ENCODE data around the gene PPT1. TPM values are rescaled to one million over a fixed set of nuclear protein-coding genes. Genes with fewer than 3 reads are reported as not detected.
A peak's percentile ranks its signal among the peaks of the same experiment; 100 is the strongest.

PPT1 gene
- polyA plus RNA-seq, 2 of the 4 experiments (the other 2 are of a cell fraction): 40.2 to 56.7 TPM

GRCh38 chr1:40039757-40040510 lies 57.1 kb downstream of the PPT1 start:
- FAIRE-seq: no peak
- DNase-seq (ENCODE audit: low read depth in 1 of 2, low spot score in 1 of 2): peak; percentile 60 to 88
- Histone ChIP-seq H3K27ac (peak overlapping the region; percentile 99 to 100), H3K9me3 (no peaks in the 10 kb centered on the region), H3K4me1 (peaks cover 26% of the 10 kb centered on the region), H3K4me3 (peak overlapping the region; percentile 99), H3K4me2 (peak overlapping the region; percentile 80)
- TF ChIP-seq POLR2A (IDR thresholded peaks at IDR 0.05; ENCODE audit: low read length) (peak; percentile 35), EHMT2 (IDR thresholded peaks at IDR 0.05; ENCODE audit: low read depth) (no peak), ELK1 (IDR thresholded peaks at IDR 0.05; ENCODE audit: low read depth, low read length) (0 out of 2 replicates have a peak, but pooled peaks have one; percentile 14), FOSB (CRISPR knock-in tag; IDR thresholded peaks at IDR 0.05) (0 out of 2 replicates have a peak, but pooled peaks have one; percentile 76), MAX (IDR thresholded peaks at IDR 0.05) (peak; percentile 78), PHF8 (IDR thresholded peaks at IDR 0.05; ENCODE audit: borderline replicate concordance, low read depth) (peak; percentile 79; the same call in 1 of the 2 replicates), TFCP2L1 (CRISPR knock-in tag; IDR thresholded peaks at IDR 0.05) (no peak), E2F6 (IDR thresholded peaks at IDR 0.05; ENCODE audit: borderline replicate concordance, low read depth) (peak; percentile 84), JUN (IDR thresholded peaks at IDR 0.05) (peak; percentile 45 to 60; a peak in 3 of 5 replicates), EHF (CRISPR knock-in tag; IDR thresholded peaks at IDR 0.05) (0 out of 2 replicates have a peak, but pooled peaks have one; percentile 23), MYC (IDR thresholded peaks at IDR 0.05; ENCODE audit: borderline replicate concordance, low read length) (0 out of 2 replicates have a peak, but pooled peaks have one; percentile 23), TP53 (CRISPR knock-in tag; IDR thresholded peaks at IDR 0.05) (peak; percentile 75; the same call in 1 of the 2 replicates), ZSCAN20 (CRISPR knock-in tag; IDR thresholded peaks at IDR 0.05) (no peak)
- TF ChIP-seq, protein P1, sequence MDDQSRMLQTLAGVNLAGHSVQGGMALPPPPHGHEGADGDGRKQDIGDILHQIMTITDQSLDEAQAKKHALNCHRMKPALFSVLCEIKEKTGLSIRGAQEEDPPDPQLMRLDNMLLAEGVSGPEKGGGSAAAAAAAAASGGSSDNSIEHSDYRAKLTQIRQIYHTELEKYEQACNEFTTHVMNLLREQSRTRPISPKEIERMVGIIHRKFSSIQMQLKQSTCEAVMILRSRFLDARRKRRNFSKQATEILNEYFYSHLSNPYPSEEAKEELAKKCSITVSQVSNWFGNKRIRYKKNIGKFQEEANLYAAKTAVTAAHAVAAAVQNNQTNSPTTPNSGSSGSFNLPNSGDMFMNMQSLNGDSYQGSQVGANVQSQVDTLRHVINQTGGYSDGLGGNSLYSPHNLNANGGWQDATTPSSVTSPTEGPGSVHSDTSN (IDR thresholded peaks at IDR 0.05): no peak
- TF ChIP-seq, protein P2, sequence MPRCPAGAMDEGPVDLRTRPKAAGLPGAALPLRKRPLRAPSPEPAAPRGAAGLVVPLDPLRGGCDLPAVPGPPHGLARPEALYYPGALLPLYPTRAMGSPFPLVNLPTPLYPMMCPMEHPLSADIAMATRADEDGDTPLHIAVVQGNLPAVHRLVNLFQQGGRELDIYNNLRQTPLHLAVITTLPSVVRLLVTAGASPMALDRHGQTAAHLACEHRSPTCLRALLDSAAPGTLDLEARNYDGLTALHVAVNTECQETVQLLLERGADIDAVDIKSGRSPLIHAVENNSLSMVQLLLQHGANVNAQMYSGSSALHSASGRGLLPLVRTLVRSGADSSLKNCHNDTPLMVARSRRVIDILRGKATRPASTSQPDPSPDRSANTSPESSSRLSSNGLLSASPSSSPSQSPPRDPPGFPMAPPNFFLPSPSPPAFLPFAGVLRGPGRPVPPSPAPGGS (IDR thresholded peaks at IDR 0.05): 0 out of 3 replicates have a peak, but pooled peaks have one; percentile 34
- CTCF ChIA-PET: interaction anchor here (0.6 to 2.7 kb wide), 4 partner anchors 70 to 357 kb away, joined by 3 to 14 read pairs (median 4); no protein-coding TSS in a partner anchor
- peak; percentile 87 to 88 for ATAC-seq
- 2% methylated on average over 22 of the region's 52 CpGs for WGBS (ENCODE audit: missing lambda C conversion rate)
- POLR2A ChIA-PET: interaction anchor here (0.6 to 1.9 kb wide), 4 partner anchors 22 to 138 kb away, joined by 3 to 7 read pairs (median 4); partner anchors contain the start of gene MYCL

DNA sequence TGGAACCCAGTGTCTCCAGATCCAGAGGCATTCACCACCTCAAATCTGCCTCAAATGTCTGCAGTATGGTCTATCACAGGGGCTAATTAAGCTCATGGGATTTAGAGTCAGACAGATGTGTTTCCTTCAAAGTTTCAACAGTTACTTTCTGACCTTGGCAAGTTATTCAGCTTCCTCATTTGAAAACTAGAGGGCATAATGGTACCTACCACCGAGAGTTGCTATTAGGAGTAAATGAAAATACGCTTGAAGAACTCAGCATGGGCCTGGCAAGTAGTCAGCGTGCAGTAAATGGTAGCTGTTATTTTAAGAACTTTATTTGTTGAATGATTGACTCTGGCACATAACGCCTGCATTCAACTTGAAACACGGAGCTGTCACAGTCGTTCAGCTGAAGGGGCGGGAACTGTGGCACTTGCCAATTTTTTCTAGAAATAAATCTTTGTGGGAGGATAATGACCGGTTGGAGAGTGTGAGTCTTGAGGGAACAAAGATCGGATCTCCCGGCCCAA lies 57.8 kb downstream of the PPT1 start:
- Histone ChIP-seq H3K4me1 (peaks cover 26% of the 10 kb centered on the region), H3K4me2 (peak overlapping the region; percentile 80), H3K27ac (peak overlapping the region; percentile 99 to 100), H3K9me3 (no peaks in the 10 kb centered on the region), H3K4me3 (peak overlapping the region; percentile 99)
- FAIRE-seq (no peak), ATAC-seq (peak in 1 of 2 experiments; percentile 8; a peak in 2 of 6 replicates), DNase-seq (ENCODE audit: low read depth in 1 of 2, low spot score in 1 of 2) (peak in 1 of 2 experiments; percentile 40)
- TF ChIP-seq RARB (CRISPR knock-in tag; IDR thresholded peaks at IDR 0.05) (peak; percentile 44; the same call in 1 of the 2 replicates), CTCF (IDR thresholded peaks at IDR 0.05) (0 out of 3 replicates have a peak, but pooled peaks have one; percentile 7), TFCP2L1 (CRISPR knock-in tag; IDR thresholded peaks at IDR 0.05) (no peak)
- 3% methylated on average over 10 of the region's 10 CpGs for WGBS (ENCODE audit: missing lambda C conversion rate)
- POLR2A ChIA-PET: interaction anchor here (1.9 kb wide), 1 partner anchor 137 kb away, joined by 4 read pairs; the partner anchor contains the start of gene MYCL
- CTCF ChIA-PET: interaction anchor here (0.7 to 2.7 kb wide), 3 partner anchors 69 to 137 kb away, joined by 4 to 14 read pairs (median 4); no protein-coding TSS in a partner anchor

Measured in A549 (cell line).